Measurements from ENCODE around the gene CASKIN2.
"Not testable (repeated sequence)": the region's sequence is repeated elsewhere in the genome, so short reads cannot be mapped to it uniquely, and the experiment has no call there.

The CASKIN2 gene

DNA sequence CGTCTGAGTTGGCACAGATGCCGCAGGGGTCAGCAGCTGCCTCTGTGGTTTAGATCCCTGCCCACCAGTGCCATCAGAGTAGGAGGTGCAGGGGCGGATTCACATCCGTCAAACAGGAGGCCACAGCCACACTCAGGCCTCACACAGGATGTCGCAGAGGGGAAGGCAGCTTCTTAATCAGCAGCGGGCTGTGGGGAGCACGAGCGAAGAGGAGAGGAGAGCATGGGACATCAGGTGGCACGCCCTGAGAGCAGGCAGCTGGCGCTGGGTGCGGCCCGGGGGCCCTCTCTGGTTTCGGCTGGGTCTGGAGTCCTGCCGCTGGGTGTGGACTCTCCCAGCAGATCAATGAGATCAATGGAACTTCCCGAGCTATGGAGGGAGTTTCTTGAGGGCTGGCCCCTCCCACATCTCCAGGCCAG is 19.8 kb upstream of the CASKIN2 start:
- H3K9me3 Mint-ChIP-seq: no peaks in the 10 kb centered on the region
- peak overlapping the region; percentile 51 for H3K4me3 Mint-ChIP-seq
- ATAC-seq: peak; percentile 94
- peak; percentile 62 for DNase-seq
- no peaks in the 10 kb centered on the region for H3K27me3 Mint-ChIP-seq
- peaks cover 24% of the 10 kb centered on the region for H3K4me1 Mint-ChIP-seq
- H3K36me3 Mint-ChIP-seq (ENCODE audit: low read depth): no peaks in the 10 kb centered on the region
- H3K27ac Mint-ChIP-seq: peak overlapping the region; percentile 88

DNA sequence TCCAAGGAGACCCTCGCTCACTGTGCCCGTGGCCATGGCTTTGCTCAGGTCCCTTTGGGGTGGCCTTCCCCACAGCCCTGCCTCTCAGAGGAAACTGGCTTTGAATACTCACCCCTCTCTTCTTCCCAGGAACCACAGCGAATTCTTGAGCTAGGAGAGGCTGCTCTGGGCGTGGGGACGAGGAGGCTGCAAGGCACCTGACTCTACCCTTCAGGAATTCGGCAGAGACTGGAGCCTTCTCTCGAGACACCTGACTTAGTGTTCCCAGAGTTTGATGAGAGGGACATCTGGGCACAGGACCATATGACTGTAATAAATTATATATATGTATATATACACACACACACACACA is 16.4 kb upstream of the CASKIN2 start:
- H3K9me3 Mint-ChIP-seq: no peaks in the 10 kb centered on the region
- H3K36me3 Mint-ChIP-seq (ENCODE audit: low read depth): no peaks in the 10 kb centered on the region

DNA sequence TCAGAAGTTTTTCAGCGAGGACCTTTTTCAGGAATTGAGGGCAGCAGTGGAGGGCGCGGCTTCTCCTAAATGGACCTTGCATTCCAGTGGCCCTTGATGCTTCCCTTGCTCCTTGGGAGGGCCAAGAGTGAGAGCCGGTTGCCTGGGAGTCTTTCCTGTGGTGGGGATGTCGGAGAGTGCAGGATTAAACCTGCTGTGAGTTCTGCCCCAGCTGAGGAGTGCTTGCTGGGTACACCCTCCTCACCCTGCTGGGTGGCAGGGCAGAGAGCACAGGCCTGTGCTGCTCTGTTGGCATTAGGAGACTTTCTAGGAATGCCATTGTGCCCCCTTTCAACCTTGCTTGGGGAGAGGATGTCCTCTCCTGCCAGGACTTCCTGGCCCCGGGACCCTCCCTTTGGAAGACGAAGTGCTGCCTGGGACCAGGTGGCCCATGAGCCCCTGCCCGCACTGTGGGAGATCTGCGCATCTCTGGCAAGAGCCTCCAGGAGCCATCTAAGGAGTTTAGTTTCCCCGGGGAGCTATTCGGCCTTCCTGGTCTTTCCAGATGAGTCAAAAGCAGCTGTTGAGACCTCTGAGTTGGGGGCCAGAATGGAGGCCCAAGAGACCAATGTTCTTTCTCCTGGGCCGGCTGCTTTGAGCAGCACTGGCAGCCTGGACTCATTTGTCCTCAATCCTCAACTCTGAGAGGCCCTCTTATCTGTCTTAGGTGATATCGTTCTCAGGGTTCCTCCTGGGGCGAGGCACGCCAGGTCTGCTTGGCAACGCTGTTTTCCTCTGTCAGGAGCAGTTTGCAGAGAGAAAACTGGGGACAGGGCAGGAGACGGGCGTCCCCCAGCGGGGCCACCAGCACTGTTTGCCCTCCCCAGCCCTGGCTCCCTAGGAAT is 15.7 kb upstream of the CASKIN2 start:
- H3K4me3 Mint-ChIP-seq: no peak overlapping the region
- peaks cover 7% of the 10 kb centered on the region for H3K27me3 Mint-ChIP-seq
- ATAC-seq (no peak), DNase-seq (no peak)
- H3K9me3 Mint-ChIP-seq: no peaks in the 10 kb centered on the region
- no peaks in the 10 kb centered on the region for H3K36me3 Mint-ChIP-seq (ENCODE audit: low read depth)
- H3K27ac Mint-ChIP-seq: no peak overlapping the region
- H3K4me1 Mint-ChIP-seq: peaks cover 31% of the 10 kb centered on the region

More for the DNA sequence above, 16.4 kb upstream of the CASKIN2 start:
- DNase-seq (no peak), ATAC-seq (no peak)
- no peak overlapping the region for H3K27ac Mint-ChIP-seq
- peaks cover 29% of the 10 kb centered on the region for H3K4me1 Mint-ChIP-seq
- peaks cover 3% of the 10 kb centered on the region for H3K27me3 Mint-ChIP-seq
- no peak overlapping the region for H3K4me3 Mint-ChIP-seq

DNA sequence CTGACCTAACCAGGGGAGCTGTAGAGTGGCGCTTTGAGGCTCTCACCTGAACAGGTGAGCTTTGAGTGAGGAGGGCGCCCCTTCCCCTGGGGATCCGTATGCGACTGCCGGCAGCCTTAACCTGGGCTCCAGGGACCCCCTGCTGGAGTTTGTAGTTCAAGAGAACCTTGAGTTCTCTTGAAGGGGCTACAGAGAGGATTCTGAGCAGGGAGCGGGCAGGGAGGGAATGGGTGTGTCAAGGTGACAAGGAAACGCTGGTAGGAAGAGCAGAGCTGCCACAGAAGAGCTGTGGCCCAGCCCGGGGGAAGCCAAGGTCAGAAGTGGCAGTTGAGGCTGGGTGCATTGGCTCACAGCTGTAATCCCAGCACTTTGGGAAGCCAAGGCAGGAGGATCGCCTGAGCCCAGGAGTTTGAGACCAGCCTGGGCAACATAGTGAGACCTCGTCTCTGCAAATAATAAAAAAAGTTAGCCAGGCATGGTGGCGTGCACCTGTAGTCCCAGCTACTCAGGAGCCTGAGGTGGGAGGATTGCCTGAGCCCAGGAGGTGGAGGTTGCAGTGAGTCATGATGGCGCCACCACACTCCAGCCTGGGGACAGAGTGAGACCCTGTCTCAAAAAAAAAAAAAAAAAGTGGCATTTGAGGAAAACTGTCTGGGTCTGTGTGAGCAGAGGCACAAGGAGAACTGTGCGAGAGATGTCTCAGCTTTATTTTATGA is 11.4 kb upstream of the CASKIN2 start:
- Mint-ChIP-seq H3K9me3 (no peaks in the 10 kb centered on the region), H3K27ac (no peak overlapping the region), H3K4me1 (peaks cover 11% of the 10 kb centered on the region), H3K4me3 (peak overlapping the region; percentile 55), H3K27me3 (peaks cover 7% of the 10 kb centered on the region), H3K36me3 (ENCODE audit: low read depth) (peaks cover 7% of the 10 kb centered on the region)
- ATAC-seq: no peak
- DNase-seq: no peak

DNA sequence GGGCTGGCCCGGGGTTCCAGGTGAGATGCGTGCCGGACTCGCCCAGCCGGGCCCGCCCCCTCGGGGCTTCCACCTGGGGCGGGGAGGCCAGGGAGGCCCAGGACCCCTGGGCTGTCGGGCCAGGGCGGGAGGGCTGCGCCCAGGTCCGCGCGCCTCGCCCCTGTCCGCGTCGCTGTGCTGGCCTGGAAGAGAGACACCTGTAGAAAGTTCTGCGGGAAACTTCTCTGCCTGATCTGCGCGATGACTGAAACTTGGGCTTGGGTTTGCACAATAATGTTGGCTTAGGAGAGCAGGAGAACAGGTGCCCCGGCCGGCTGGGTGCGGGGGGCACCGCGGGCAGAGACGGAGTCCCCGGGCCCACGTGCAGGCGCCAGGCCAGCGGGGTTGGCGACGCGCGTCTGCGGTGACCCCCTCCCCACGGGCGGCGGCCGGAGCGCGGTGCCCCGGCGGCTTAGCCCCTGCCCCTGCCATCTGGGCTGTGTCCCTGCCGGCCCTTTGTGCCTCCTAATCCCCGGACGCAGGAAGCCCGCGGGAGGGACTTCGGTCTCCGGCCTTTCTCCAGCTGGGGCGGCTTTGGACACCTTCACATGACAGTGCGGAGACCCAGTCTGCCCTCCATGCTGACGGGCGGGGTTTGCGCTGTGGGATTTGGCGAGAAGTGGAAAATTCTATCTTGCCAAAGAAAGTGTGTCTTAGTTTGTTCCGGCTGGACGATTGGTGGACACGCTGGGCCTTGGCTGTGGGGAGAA is 10.6 kb upstream of the CASKIN2 start:
- Mint-ChIP-seq H3K27me3 (peaks cover 7% of the 10 kb centered on the region), H3K9me3 (no peaks in the 10 kb centered on the region), H3K4me1 (peaks cover 11% of the 10 kb centered on the region), H3K4me3 (peak overlapping the region; percentile 55), H3K36me3 (ENCODE audit: low read depth) (peaks cover 7% of the 10 kb centered on the region), H3K27ac (no peak overlapping the region)
- DNase-seq: no peak
- ATAC-seq: no peak

DNA sequence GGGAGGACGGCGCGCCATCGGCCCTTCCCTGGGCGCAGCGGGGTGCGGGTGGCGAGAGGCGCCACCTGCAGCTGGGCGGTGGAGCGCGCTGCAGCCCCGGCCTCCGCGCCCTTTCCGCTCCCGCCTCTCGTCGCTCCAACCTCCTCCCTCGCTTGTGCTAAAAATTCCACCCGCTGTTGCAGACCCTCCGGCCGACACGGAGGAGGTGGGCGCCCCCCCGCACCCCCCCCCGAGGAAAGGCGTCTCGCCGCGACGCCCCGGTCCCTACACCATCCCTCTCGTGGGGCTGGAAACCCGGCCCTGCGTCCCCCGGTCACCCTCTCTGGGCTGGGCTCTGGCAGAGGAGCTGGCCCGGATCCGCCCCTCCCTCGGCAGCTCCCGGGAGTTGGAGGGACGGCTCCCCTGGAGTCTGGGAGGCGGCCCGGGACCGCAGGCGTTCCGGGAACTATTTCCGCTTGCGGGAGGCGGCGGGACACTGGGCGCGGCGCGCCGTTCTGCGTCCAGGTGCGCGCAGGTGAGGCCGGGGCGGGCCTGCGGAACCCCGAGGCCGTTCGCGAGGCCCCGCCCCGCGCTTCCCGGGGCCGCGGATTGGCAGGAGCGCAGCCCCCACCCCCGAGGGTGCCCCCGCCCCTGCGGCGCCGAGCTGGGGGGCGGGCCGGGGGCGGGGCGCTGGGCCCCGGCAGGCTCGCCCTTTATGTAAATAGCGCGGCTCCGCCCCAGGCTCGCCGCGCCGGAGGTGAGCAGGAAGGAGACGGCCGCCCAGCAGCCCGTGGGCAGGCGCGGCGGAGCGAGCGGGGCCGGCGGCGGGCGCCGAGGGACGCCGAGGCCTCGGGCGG is 9.9 kb upstream of the CASKIN2 start, which contains the start of gene LLGL2:
TSS of gene LLGL2 (plus strand) at position 728 of the 836 bp plus-strand sequence. CDS start 17,730 bp downstream, outside the sequence.
- ATAC-seq: peak; percentile 83
- H3K27me3 Mint-ChIP-seq: peaks cover 7% of the 10 kb centered on the region
- no peak within 1 kb of the TSS for H3K27ac Mint-ChIP-seq
- H3K36me3 Mint-ChIP-seq (ENCODE audit: low read depth): peaks cover 7% of the 10 kb centered on the region
- H3K4me3 Mint-ChIP-seq: peak within 1 kb of the TSS; percentile 55
- H3K9me3 Mint-ChIP-seq: no peaks in the 10 kb centered on the region
- DNase-seq: peak; percentile 73
- H3K4me1 Mint-ChIP-seq: peaks cover 11% of the 10 kb centered on the region

DNA sequence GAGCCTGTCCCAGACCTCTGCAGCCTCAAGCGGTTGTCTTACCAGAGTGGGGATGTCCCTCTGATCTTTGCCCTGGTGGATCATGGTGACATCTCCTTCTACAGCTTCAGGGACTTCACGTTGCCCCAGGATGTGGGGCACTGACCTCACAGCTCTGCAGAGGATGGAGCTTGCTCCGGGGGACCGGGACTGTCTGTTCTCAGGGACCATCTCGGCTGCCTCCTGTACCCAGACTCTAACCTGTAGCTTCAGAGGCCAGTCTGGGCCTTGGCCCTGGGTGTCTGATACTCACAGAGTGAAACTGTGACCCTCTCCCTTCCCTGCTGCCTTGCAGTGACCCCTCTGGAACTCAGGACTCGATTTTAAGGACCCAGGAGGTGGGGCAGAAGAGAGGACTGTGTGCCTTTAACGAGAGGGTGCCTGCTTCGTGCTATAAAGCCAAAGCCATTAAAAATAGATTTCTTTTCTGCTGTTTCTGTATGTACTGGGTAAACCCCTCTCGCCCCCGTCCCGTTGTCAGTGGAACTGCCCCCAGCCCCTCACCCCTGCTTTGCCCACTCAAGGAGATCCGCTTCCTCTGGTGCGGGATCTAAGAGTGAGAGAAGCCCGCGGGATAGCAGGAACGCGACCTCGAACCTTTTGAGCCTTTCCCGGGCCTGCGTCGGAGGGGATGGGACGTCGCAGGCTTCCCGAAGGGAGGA is 9.1 kb upstream of the CASKIN2 start:
- Mint-ChIP-seq H3K4me1 (peaks cover 12% of the 10 kb centered on the region), H3K4me3 (peak overlapping the region; percentile 34), H3K27me3 (peaks cover 7% of the 10 kb centered on the region), H3K9me3 (no peaks in the 10 kb centered on the region), H3K27ac (no peak overlapping the region), H3K36me3 (ENCODE audit: low read depth) (peaks cover 10% of the 10 kb centered on the region)
- DNase-seq: no peak
- no peak for ATAC-seq

DNA sequence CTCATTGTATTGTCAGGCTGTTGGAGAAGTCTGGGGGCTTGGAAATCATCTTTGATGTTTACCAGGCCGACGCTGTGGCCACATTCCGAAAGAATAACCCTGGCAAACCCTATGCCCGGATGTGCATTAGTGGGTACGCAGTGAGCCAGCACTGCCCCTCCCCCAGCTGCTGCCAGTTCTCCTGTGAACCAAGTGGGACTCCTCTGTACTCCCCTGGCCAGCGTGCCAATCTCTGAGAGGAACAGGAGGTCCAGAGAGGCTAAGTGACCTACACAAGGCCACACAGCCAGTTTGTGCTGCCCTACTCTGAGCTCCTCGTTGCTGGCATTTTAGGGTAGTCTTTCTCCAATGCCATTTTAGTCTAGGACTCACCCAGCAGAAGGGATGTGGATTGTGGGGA is 8.3 kb upstream of the CASKIN2 start:
- no peak overlapping the region for H3K4me3 Mint-ChIP-seq
- DNase-seq: no peak
- H3K27ac Mint-ChIP-seq: no peak overlapping the region
- H3K27me3 Mint-ChIP-seq: peaks cover 7% of the 10 kb centered on the region
- no peak for ATAC-seq
- peaks cover 18% of the 10 kb centered on the region for H3K4me1 Mint-ChIP-seq
- H3K36me3 Mint-ChIP-seq (ENCODE audit: low read depth): peaks cover 13% of the 10 kb centered on the region
- H3K9me3 Mint-ChIP-seq: no peaks in the 10 kb centered on the region

DNA sequence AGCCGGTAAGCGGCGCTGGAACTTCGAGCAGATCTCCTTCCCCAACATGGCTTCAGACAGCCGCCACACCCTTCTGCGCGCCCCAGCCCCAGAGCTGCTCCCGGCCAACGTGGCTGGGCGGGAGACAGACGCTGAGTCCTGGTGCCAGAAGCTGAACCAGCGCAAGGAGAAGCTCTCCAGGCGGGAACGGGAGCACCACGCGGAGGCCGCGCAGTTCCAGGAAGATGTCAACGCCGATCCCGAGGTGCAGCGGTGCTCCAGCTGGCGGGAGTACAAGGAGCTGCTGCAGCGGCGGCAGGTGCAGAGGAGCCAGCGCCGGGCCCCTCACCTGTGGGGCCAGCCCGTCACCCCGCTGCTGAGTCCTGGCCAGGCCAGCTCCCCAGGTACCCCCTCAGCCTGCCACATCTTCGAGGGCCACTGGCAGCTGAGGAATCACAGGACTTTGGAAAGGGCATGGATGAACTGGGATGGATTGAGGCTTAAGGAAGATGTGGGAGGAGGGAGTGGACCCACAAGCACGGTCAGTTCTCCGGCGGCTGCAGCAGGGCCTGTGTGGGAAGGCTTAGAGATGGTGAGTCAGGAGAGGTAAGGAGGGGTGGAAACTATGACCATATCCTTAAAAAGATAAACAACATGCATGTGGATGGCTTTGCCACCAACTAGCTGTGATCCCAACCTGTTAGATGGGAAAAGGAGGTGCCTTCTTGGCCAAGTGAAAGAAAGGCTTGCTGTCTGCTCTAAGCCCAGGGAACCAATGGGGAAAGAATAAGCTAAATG is 6.8 kb upstream of the CASKIN2 start:
- Mint-ChIP-seq H3K36me3 (ENCODE audit: low read depth) (peaks cover 25% of the 10 kb centered on the region), H3K27ac (no peak overlapping the region), H3K9me3 (no peaks in the 10 kb centered on the region), H3K4me1 (peaks cover 33% of the 10 kb centered on the region), H3K27me3 (peaks cover 7% of the 10 kb centered on the region), H3K4me3 (no peak overlapping the region)
- no peak for DNase-seq
- ATAC-seq: no peak

DNA sequence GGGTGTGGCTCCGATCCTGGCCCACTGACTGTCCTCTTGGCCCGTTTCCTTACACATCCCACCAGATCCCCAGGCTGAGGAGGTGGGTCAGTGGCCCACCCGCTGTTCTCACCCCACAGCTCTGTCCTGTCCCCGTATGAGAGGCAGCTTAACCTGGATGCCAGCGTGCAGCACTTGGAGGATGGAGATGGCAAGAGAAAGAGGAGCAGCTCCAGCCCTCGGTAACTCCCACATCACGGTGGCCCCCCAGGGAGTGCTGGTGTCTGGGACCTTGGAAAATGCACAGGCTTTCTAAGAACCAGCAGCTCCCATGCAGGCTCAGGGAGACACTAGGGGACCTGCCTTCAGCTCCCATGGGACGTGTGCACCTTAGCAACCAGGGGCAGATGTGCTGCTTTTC is 6.0 kb upstream of the CASKIN2 start:
- H3K36me3 Mint-ChIP-seq (ENCODE audit: low read depth): peaks cover 25% of the 10 kb centered on the region
- DNase-seq: no peak
- H3K27ac Mint-ChIP-seq: no peak overlapping the region
- H3K27me3 Mint-ChIP-seq: peaks cover under 1% of the 10 kb centered on the region
- peaks cover 27% of the 10 kb centered on the region for H3K4me1 Mint-ChIP-seq
- ATAC-seq: no peak
- H3K4me3 Mint-ChIP-seq: no peak overlapping the region
- no peaks in the 10 kb centered on the region for H3K9me3 Mint-ChIP-seq

DNA sequence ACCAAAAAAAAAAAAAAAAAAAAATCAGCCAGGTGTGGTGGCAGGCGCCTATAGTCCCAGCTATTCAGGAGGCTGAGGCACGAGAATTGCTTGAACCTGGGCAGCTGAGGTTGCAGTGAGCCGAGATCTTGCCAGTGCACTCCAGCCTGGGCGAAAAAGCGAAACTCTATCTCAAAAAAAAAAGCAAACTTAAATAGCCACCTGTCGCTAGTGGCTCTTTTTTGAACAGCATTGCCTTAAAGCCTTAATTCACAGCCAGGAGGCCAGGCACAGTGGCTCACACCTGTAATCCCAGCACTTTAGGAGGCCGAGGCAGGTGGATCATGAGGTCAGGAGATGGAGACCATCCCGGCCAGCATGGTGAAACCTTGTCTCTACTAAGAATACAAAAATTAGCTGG is 5.1 kb upstream of the CASKIN2 start:
- not testable (repeated sequence) for H3K27me3 Mint-ChIP-seq, H3K4me3 Mint-ChIP-seq, DNase-seq, H3K9me3 Mint-ChIP-seq, H3K27ac Mint-ChIP-seq, ATAC-seq
- peaks cover 25% of the 10 kb centered on the region for H3K4me1 Mint-ChIP-seq
- H3K36me3 Mint-ChIP-seq (ENCODE audit: low read depth): peaks cover 25% of the 10 kb centered on the region

DNA sequence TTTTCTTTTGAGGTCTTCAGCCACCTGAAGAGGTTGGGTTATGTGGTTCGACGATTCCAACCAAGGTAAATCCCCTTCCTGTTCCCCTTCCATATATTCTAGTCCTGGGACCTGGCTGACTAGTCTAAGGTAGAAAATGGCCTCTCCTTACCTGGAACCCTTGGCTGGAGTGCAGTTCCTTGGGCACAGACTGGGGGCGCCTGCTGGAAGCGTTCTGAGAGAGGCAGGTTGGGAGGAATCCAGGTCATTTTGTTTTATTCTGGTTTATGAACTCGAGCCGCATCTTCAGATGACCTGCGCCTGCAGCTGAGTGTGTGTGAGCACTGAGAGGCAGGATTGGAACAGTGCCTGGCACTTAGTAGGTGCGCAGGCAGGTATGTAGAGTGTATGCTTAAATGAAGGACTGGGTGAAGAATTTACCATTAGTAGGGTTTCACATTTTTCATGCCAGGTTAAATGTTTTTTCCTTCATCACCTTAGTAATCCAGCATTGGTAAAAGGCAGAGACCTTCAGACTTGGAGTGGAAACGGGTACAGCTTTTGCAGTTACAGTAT is 3.7 kb upstream of the CASKIN2 start:
- H3K36me3 Mint-ChIP-seq (ENCODE audit: low read depth): peaks cover 25% of the 10 kb centered on the region
- H3K4me3 Mint-ChIP-seq: no peak overlapping the region
- H3K4me1 Mint-ChIP-seq: peaks cover 25% of the 10 kb centered on the region
- no peaks in the 10 kb centered on the region for H3K9me3 Mint-ChIP-seq
- H3K27me3 Mint-ChIP-seq: no peaks in the 10 kb centered on the region
- no peak overlapping the region for H3K27ac Mint-ChIP-seq
- DNase-seq (no peak), ATAC-seq (no peak)
